Neural progenitor cell (in vitro differentiated cells): ENCODE data around the gene TLX1. TPM values are rescaled to one million over a fixed set of nuclear protein-coding genes. Genes with fewer than 3 reads are reported as not detected.

Experiments used
- DNase-seq: peaks from one replicate; pipeline ENCODE4 v3.0.0-alpha.2; 2016; ENCODE audit warnings: low spot score
- H2AFZ ChIP-seq: fragments of 200-600 bp; sonication (generic); replicated peaks from 2 replicates; pipeline ENCODE4 v1.6.1; 2016; ENCODE audit warnings: antibody characterized with exemption
- H3F3A ChIP-seq: fragments of 200-600 bp; sonication (generic); 2 replicates; pipeline ENCODE4 v1.6.1; 2016; ENCODE audit warnings: antibody characterized with exemption, low read depth
- H3K27ac ChIP-seq: fragments of 200-600 bp; sonication (generic); 2 replicates; pipeline ENCODE4 v1.5.1; 2016; ENCODE audit warnings: mild to moderate bottlenecking
- H3K27me3 ChIP-seq: fragments of 200-600 bp; sonication (generic); 2 replicates; pipeline ENCODE4 v1.6.1; 2016; ENCODE audit warnings: mild to moderate bottlenecking, moderate library complexity
- H3K36me3 ChIP-seq: fragments of 200-600 bp; sonication (generic); 2 replicates; pipeline ENCODE4 v1.5.1; 2016
- H3K4me1 ChIP-seq: fragments of 200-600 bp; sonication (generic); 2 replicates; pipeline ENCODE4 v1.6.1; 2016; ENCODE audit warnings: mixed run types
- H3K4me2 ChIP-seq: fragments of 200-600 bp; sonication (generic); 2 replicates; pipeline ENCODE4 v1.6.1; 2016
- H3K4me3 ChIP-seq: fragments of 200-600 bp; sonication (generic); 2 replicates; pipeline ENCODE4 v1.5.1; 2016
- H3K79me2 ChIP-seq: fragments of 200-600 bp; sonication (generic); 2 replicates; pipeline ENCODE4 v1.6.1; 2016; ENCODE audit warnings: low read depth
- H3K9ac ChIP-seq: fragments of 200-600 bp; sonication (generic); 2 replicates; pipeline ENCODE4 v1.6.1; 2016
- H3K9me3 ChIP-seq: fragments of 200-600 bp; sonication (generic); 2 replicates; pipeline ENCODE4 v1.5.1; 2016; ENCODE audit warnings: low read depth
- H4K20me1 ChIP-seq: fragments of 200-600 bp; sonication (generic); 2 replicates; pipeline ENCODE4 v1.6.1; 2016; ENCODE audit warnings: low read depth
- H3K27ac Mint-ChIP-seq: 3 replicates; pipeline ENCODE4 v1.8.0; 2021; ENCODE audit warnings: mixed read lengths
- H3K27me3 Mint-ChIP-seq: 2 replicates; pipeline ENCODE4 v1.8.0; 2022; ENCODE audit warnings: low read depth, mild to moderate bottlenecking, inconsistent platforms, moderate library complexity, mixed read lengths; ENCODE audit not compliant: insufficient read depth
- H3K36me3 Mint-ChIP-seq: 3 replicates; pipeline ENCODE4 v1.8.0; 2021; ENCODE audit warnings: mixed read lengths
- H3K4me1 Mint-ChIP-seq: 3 replicates; pipeline ENCODE4 v1.8.0; 2021; ENCODE audit warnings: mixed read lengths
- H3K4me3 Mint-ChIP-seq: 3 replicates; pipeline ENCODE4 v1.8.0; 2021; ENCODE audit warnings: mild to moderate bottlenecking, moderate library complexity, mixed read lengths
- H3K9me3 Mint-ChIP-seq: 3 replicates; pipeline ENCODE4 v1.8.0; 2020; ENCODE audit warnings: mixed read lengths
- CTCF ChIP-seq: fragments of 200-600 bp; sonication (generic); IDR thresholded peaks from 2 replicates; pipeline ENCODE4 v1.5.1; 2017; ENCODE audit warnings: antibody characterized with exemption, mild to moderate bottlenecking
- EZH2 ChIP-seq: fragments of 200-600 bp; sonication (generic); IDR thresholded peaks from 2 replicates; pipeline ENCODE4 v1.6.1; 2017; ENCODE audit warnings: antibody characterized with exemption, mild to moderate bottlenecking, moderate library complexity
- EZH2phosphoT487 ChIP-seq: fragments of 200-600 bp; sonication (generic); IDR thresholded peaks from 2 replicates; pipeline ENCODE4 v1.6.1; 2017; ENCODE audit warnings: antibody characterized with exemption
- total RNA-seq: library from RNA; depleted of rRNA; stranded (reverse); fragments of >200 nt; gene quantifications from 2 replicates; pipeline ENCODE4 v1.2.3, GENCODE V29; 2015; ENCODE audit warnings: low replicate concordance

TLX1 gene
- total RNA-seq, 1 donor from 2014 or later, result not detected

- no peak overlapping the region for H3K9ac ChIP-seq
- H4K20me1 ChIP-seq, result peaks cover 11% of the 10 kb centered on the region
- H2AFZ ChIP-seq, result no peak overlapping the region
- no peak for TF ChIP-seq CTCF
- no peak for TF ChIP-seq EZH2
- no peak for TF ChIP-seq EZH2phosphoT487
- Mint-ChIP-seq H3K27ac (no peak overlapping the region), H3K27me3 (peaks cover 31% of the 10 kb centered on the region), H3K4me1 (peaks cover 19% of the 10 kb centered on the region), H3K9me3 (no peaks in the 10 kb centered on the region), H3K36me3 (no peaks in the 10 kb centered on the region), H3K4me3 (no peak overlapping the region)
- no peak for DNase-seq
- H3K27ac ChIP-seq, result no peak overlapping the region
- no peaks in the 10 kb centered on the region for H3K79me2 ChIP-seq
- H3K36me3 ChIP-seq, result no peaks in the 10 kb centered on the region
- H3F3A ChIP-seq, result no peaks in the 10 kb centered on the region
- H3K4me2 ChIP-seq, result no peak overlapping the region
- peaks cover 10% of the 10 kb centered on the region for H3K4me1 ChIP-seq
- H3K9me3 ChIP-seq, result no peaks in the 10 kb centered on the region
- H3K4me3 ChIP-seq, result no peak overlapping the region
- H3K27me3 ChIP-seq, result peaks cover 81% of the 10 kb centered on the region
Measured at GRCh38 chr10:101091546-101092290, 39.4 kb upstream of the TLX1 start.

GRCh38 chr10:101092881-101093354 lies 38.2 kb upstream of the TLX1 start:
- H3K4me3 ChIP-seq, result no peak overlapping the region
- Mint-ChIP-seq H3K27ac (no peak overlapping the region), H3K27me3 (peaks cover 27% of the 10 kb centered on the region), H3K9me3 (no peaks in the 10 kb centered on the region), H3K36me3 (no peaks in the 10 kb centered on the region), H3K4me3 (no peak overlapping the region), H3K4me1 (peaks cover 19% of the 10 kb centered on the region)
- H3K36me3 ChIP-seq, result no peaks in the 10 kb centered on the region
- H2AFZ ChIP-seq, result no peak overlapping the region
- no peaks in the 10 kb centered on the region for H3K9me3 ChIP-seq
- peaks cover 81% of the 10 kb centered on the region for H3K27me3 ChIP-seq
- H3F3A ChIP-seq, result no peaks in the 10 kb centered on the region
- peak overlapping the region; percentile 18 for H3K4me2 ChIP-seq
- peak; percentile 46 for DNase-seq
- H3K27ac ChIP-seq, result no peak overlapping the region
- peaks cover 11% of the 10 kb centered on the region for H4K20me1 ChIP-seq
- H3K79me2 ChIP-seq, result no peaks in the 10 kb centered on the region
- no peak overlapping the region for H3K9ac ChIP-seq
- peaks cover 10% of the 10 kb centered on the region for H3K4me1 ChIP-seq
- TF ChIP-seq EZH2 (no peak), CTCF (no peak), EZH2phosphoT487 (no peak)

GRCh38 chr10:101094121-101094879 lies 36.8 kb upstream of the TLX1 start:
- Mint-ChIP-seq H3K4me1 (peaks cover 19% of the 10 kb centered on the region), H3K9me3 (no peaks in the 10 kb centered on the region), H3K27ac (no peak overlapping the region), H3K27me3 (peaks cover 27% of the 10 kb centered on the region), H3K4me3 (no peak overlapping the region), H3K36me3 (no peaks in the 10 kb centered on the region)
- H3K27ac ChIP-seq, result no peak overlapping the region
- no peak overlapping the region for H3K4me3 ChIP-seq
- no peaks in the 10 kb centered on the region for H3F3A ChIP-seq
- H3K36me3 ChIP-seq, result no peaks in the 10 kb centered on the region
- H3K4me1 ChIP-seq, result peaks cover 10% of the 10 kb centered on the region
- H2AFZ ChIP-seq, result no peak overlapping the region
- no peak for DNase-seq
- H3K79me2 ChIP-seq, result no peaks in the 10 kb centered on the region
- H4K20me1 ChIP-seq, result peaks cover 11% of the 10 kb centered on the region
- H3K4me2 ChIP-seq, result no peak overlapping the region
- H3K27me3 ChIP-seq, result peaks cover 81% of the 10 kb centered on the region
- no peak for TF ChIP-seq EZH2phosphoT487
- no peak for TF ChIP-seq CTCF
- no peak for TF ChIP-seq EZH2
- no peak overlapping the region for H3K9ac ChIP-seq
- no peaks in the 10 kb centered on the region for H3K9me3 ChIP-seq
